Measurements from ENCODE around the gene SCYL1.
"Not testable (repeated sequence)": the region's sequence is repeated elsewhere in the genome, so short reads cannot be mapped to it uniquely, and the experiment has no call there.

SCYL1 gene

GRCh38 chr11:65554842-65555430 lies 30.1 kb downstream of the SCYL1 start:
- DNase-seq: no peak

- no peak for DNase-seq
Observed at GRCh38 chr11:65555693-65556231, 30.9 kb downstream of the SCYL1 start.

- DNase-seq: no peak
Observed at GRCh38 chr11:65556470-65557279, 31.8 kb downstream of the SCYL1 start.

- DNase-seq: peak in 1 of 2 experiments; percentile 48
Observed at GRCh38 chr11:65557280-65558001, 32.6 kb downstream of the SCYL1 start.

- DNase-seq: peak in 1 of 2 experiments; percentile 75
Observed at GRCh38 chr11:65558002-65558929, 33.4 kb downstream of the SCYL1 start, which contains the start of gene LTBP3. LTBP3 (minus strand) TSS chr11:65558359; CDS start chr11:65557959, 400 bp downstream.

GRCh38 chr11:65558930-65559509 lies 34.1 kb downstream of the SCYL1 start:
- DNase-seq: no peak

- no peak for DNase-seq
Observed at GRCh38 chr11:65559535-65559934, 34.7 kb downstream of the SCYL1 start.

GRCh38 chr11:65559951-65560537 lies 35.2 kb downstream of the SCYL1 start:
- DNase-seq: no peak

- DNase-seq: peak; percentile 35 to 75
Observed at GRCh38 chr11:65560555-65561418, 35.9 kb downstream of the SCYL1 start.

- DNase-seq: no peak
Observed at GRCh38 chr11:65562020-65562419, 37.1 kb downstream of the SCYL1 start.

- no peak for DNase-seq
Observed at GRCh38 chr11:65562788-65563187, 37.9 kb downstream of the SCYL1 start.

GRCh38 chr11:65563601-65564000 lies 38.7 kb downstream of the SCYL1 start:
- DNase-seq: no peak

- not testable (repeated sequence) for DNase-seq
Observed at GRCh38 chr11:65564879-65565559, 40.1 kb downstream of the SCYL1 start.

- DNase-seq: no peak
Observed at GRCh38 chr11:65565624-65566453, 41.0 kb downstream of the SCYL1 start.

- DNase-seq: no peak
Observed at GRCh38 chr11:65569164-65569972, 44.5 kb downstream of the SCYL1 start.

GRCh38 chr11:65569973-65570918 lies 45.4 kb downstream of the SCYL1 start, which contains the start of gene ZNRD2:
ZNRD2 (plus strand) TSS chr11:65570477; CDS start chr11:65570492, 15 bp downstream.
- DNase-seq: peak; percentile 96 to 99

- DNase-seq: no peak
Observed at GRCh38 chr11:65571420-65571819, 46.5 kb downstream of the SCYL1 start.

All from NCI-H526 (cell line).